Measurements from ENCODE around the gene ZNF446.

Gene ZNF446

GRCh38 chr19:58529405-58529804 lies 53.3 kb downstream of the ZNF446 start:
- Histone ChIP-seq H3K9me3 (ENCODE audit: control insufficient read depth, insufficient read depth, low read length) (no peaks in the 10 kb centered on the region), H3F3A (ENCODE audit: control insufficient read depth, insufficient read depth) (peaks cover 2% of the 10 kb centered on the region; the same call in 1 of the 2 replicates), H3K27me3 (ENCODE audit: control insufficient read depth, low read length) (no peaks in the 10 kb centered on the region), H3K4me1 (ENCODE audit: control insufficient read depth, low read length) (peaks cover 24% of the 10 kb centered on the region), H3K79me2 (ENCODE audit: control insufficient read depth, low read length) (no peaks in the 10 kb centered on the region), H3K27ac (ENCODE audit: low read depth, low read length) (no peak overlapping the region), H3K4me3 (ENCODE audit: low read length) (no peak overlapping the region), H3K9me2 (replicated peaks; ENCODE audit: control insufficient read depth, low read length) (no peaks in the 10 kb centered on the region), H3K4me2 (ENCODE audit: low read length) (no peak overlapping the region), H3K36me3 (ENCODE audit: control insufficient read depth, low read length) (no peaks in the 10 kb centered on the region), H4K20me1 (ENCODE audit: control insufficient read depth, insufficient read depth, low read depth, low read length) (no peaks in the 10 kb centered on the region)
- TF ChIP-seq CTCF (IDR thresholded peaks at IDR 0.05; ENCODE audit: low read depth, low read length, poor library complexity, severe bottlenecking) (no peak), EZH2phosphoT487 (IDR thresholded peaks at IDR 0.05; ENCODE audit: borderline replicate concordance, low read length) (no peak)

Measured in DOHH2 (cell line).